HepG2 (cell line): ENCODE measurements around the gene MUL1. TPM values are rescaled to one million over a fixed set of nuclear protein-coding genes. Genes with fewer than 3 reads are reported as not detected.

Experiments
- ASH2L ChIP-seq: fragments of 300-600, 200-600 bp; sonication (generic); IDR thresholded peaks from 2 replicates; pipeline ENCODE4 v1.7.0; 2017; ENCODE audit warnings: low read depth, mild to moderate bottlenecking, moderate library complexity, mixed read lengths, low read length; ENCODE audit not compliant: insufficient read length
- ATM ChIP-seq: fragments of 450-650 bp; IDR thresholded peaks from 2 replicates; pipeline ENCODE4 v1.7.1; 2017; ENCODE audit warnings: mild to moderate bottlenecking, borderline replicate concordance
- DR1 ChIP-seq: sonication (generic); formaldehyde crosslinking; IDR thresholded peaks from 2 replicates; pipeline ENCODE4 v1.8.0; 2021; ENCODE audit warnings: mild to moderate bottlenecking, missing genetic modification reagents, inconsistent platforms
- FOXO4 ChIP-seq: sonication (generic); formaldehyde crosslinking; conservative IDR thresholded peaks from 2 replicates; pipeline ENCODE4 v1.8.1; 2023; ENCODE audit warnings: missing genetic modification reagents
- GPN1 ChIP-seq: sonication (generic); formaldehyde crosslinking; IDR thresholded peaks from 2 replicates; pipeline ENCODE4 v1.5.1; 2020; ENCODE audit warnings: missing genetic modification reagents, borderline replicate concordance
- JUNB ChIP-seq: sonication (generic); formaldehyde crosslinking; IDR thresholded peaks from 2 replicates; pipeline ENCODE4 v1.8.0; 2022; ENCODE audit warnings: missing genetic modification reagents, mild to moderate bottlenecking, borderline replicate concordance
- KLF6 ChIP-seq: IDR thresholded peaks from 2 replicates; pipeline ENCODE4 v1.8.0; 2016; ENCODE audit warnings: missing biosample characterization, missing genetic modification reagents
- PLRG1 ChIP-seq: fragments of 450-650 bp; conservative IDR thresholded peaks from 2 replicates; pipeline ENCODE4 v1.6.1; 2016
- TBP ChIP-seq: sonication (generic); formaldehyde crosslinking; IDR thresholded peaks from 2 replicates; pipeline ENCODE4 v1.5.0; 2020; ENCODE audit warnings: missing genetic modification reagents
- TMF1 ChIP-seq: sonication (generic); formaldehyde crosslinking; IDR thresholded peaks from 2 replicates; pipeline ENCODE4 v1.8.1; 2022; ENCODE audit warnings: low read depth, missing genetic modification reagents
- ZNF326 ChIP-seq: sonication (generic); formaldehyde crosslinking; IDR thresholded peaks from 2 replicates; pipeline ENCODE4 v1.4.0; 2020; ENCODE audit warnings: missing genetic modification reagents, borderline replicate concordance
- ZNF343 ChIP-seq: sonication (generic); formaldehyde crosslinking; IDR thresholded peaks from 2 replicates; pipeline ENCODE4 v1.4.0; 2020; ENCODE audit warnings: mild to moderate bottlenecking, missing genetic modification reagents
- ZNF549 ChIP-seq: sonication (generic); formaldehyde crosslinking; IDR thresholded peaks from 2 replicates; pipeline ENCODE4 v1.5.0; 2020; ENCODE audit warnings: missing genetic modification reagents
- ZNF687 ChIP-seq: sonication (generic); formaldehyde crosslinking; IDR thresholded peaks from 2 replicates; pipeline ENCODE4 v1.5.1; 2020; ENCODE audit warnings: mild to moderate bottlenecking, missing genetic modification reagents, moderate library complexity
- ZSCAN21 ChIP-seq: sonication (generic); formaldehyde crosslinking; IDR thresholded peaks from 2 replicates; pipeline ENCODE4 v1.8.0; 2022; ENCODE audit warnings: mild to moderate bottlenecking, missing genetic modification reagents, moderate library complexity, borderline replicate concordance
- ZSCAN31 ChIP-seq: sonication (generic); formaldehyde crosslinking; IDR thresholded peaks from 2 replicates; pipeline ENCODE4 v1.5.0; 2020; ENCODE audit warnings: low read depth, mild to moderate bottlenecking, missing genetic modification reagents
- polyA plus RNA-seq, 8 experiments: library from polyadenylated mRNA; depleted of rRNA in 3 of 8; stranded (reverse) in 7 of 8; unstranded in 1 of 8; fragments of >200 nt; fragmentation: Illumina TruSeq in 4 of 8; extraction: Trizol in 4 of 8; gene quantifications; 2 replicates each; pipeline versions ENCODE4 v1.2.1 to v1.2.3, GENCODE V29; 2011 to 2016; ENCODE audit warnings: low read depth in 4 of 8, missing spikeins in 1 of 8, mixed read lengths in 1 of 8; ENCODE audit not compliant: insufficient read depth in 1 of 8
- total RNA-seq, 5 experiments: library from RNA; depleted of rRNA; stranded (reverse); fragments of >200 nt; fragmentation: Illumina TruSeq; extraction: Trizol; gene quantifications; 2 replicates each; pipeline ENCODE4 v1.2.3, GENCODE V29; 2016; ENCODE audit warnings: low read depth in 1 of 5
- TF ChIP-seq, protein P1 (sequence below): sonication (generic); formaldehyde crosslinking; IDR thresholded peaks from 2 replicates; pipeline ENCODE4 v1.4.0; 2020; ENCODE audit warnings: missing genetic modification reagents
- TF ChIP-seq, protein P2 (sequence below): IDR thresholded peaks from 2 replicates; pipeline ENCODE4 v1.6.1; 2016
- TF ChIP-seq, protein P3 (sequence below): sonication (generic); formaldehyde crosslinking; IDR thresholded peaks from 2 replicates; pipeline ENCODE4 v1.9.0; 2022; ENCODE audit warnings: low read depth, missing genetic modification reagents

The MUL1 gene
- total and polyA plus RNA-seq, 2 of the 13 experiments (the other 11 are each of a cell fraction or from before 2014, with no cell fraction given): 21.5 to 26.5 TPM

GRCh38 chr1:20484519-20485462, 23.2 kb downstream of the MUL1 start (continued):
- TF ChIP-seq KLF6 (CRISPR knock-in tag) (no peak), ZSCAN21 (0 out of 2 replicates have a peak, but pooled peaks have one; percentile 21), ATM (no peak), FOXO4 (CRISPR knock-in tag) (0 out of 2 replicates have a peak, but pooled peaks have one; percentile 52), JUNB (CRISPR knock-in tag) (no peak), PLRG1 (no peak), TMF1 (no peak), GPN1 (CRISPR knock-in tag) (no peak), ZNF343 (CRISPR knock-in tag) (no peak), ZNF687 (CRISPR knock-in tag) (no peak), TBP (CRISPR knock-in tag) (no peak), ZNF326 (CRISPR knock-in tag) (no peak), DR1 (no peak), ZSCAN31 (CRISPR knock-in tag) (no peak; the same call in 1 of the 2 replicates), ASH2L (no peak), ZNF549 (no peak)
- TF ChIP-seq, protein P1, sequence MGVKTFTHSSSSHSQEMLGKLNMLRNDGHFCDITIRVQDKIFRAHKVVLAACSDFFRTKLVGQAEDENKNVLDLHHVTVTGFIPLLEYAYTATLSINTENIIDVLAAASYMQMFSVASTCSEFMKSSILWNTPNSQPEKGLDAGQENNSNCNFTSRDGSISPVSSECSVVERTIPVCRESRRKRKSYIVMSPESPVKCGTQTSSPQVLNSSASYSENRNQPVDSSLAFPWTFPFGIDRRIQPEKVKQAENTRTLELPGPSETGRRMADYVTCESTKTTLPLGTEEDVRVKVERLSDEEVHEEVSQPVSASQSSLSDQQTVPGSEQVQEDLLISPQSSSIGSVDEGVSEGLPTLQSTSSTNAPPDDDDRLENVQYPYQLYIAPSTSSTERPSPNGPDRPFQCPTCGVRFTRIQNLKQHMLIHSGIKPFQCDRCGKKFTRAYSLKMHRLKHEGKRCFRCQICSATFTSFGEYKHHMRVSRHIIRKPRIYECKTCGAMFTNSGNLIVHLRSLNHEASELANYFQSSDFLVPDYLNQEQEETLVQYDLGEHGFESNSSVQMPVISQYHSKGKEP (CRISPR knock-in tag): no peak
- TF ChIP-seq, protein P2, sequence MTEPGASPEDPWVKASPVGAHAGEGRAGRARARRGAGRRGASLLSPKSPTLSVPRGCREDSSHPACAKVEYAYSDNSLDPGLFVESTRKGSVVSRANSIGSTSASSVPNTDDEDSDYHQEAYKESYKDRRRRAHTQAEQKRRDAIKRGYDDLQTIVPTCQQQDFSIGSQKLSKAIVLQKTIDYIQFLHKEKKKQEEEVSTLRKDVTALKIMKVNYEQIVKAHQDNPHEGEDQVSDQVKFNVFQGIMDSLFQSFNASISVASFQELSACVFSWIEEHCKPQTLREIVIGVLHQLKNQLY: no peak
- TF ChIP-seq, protein P3, sequence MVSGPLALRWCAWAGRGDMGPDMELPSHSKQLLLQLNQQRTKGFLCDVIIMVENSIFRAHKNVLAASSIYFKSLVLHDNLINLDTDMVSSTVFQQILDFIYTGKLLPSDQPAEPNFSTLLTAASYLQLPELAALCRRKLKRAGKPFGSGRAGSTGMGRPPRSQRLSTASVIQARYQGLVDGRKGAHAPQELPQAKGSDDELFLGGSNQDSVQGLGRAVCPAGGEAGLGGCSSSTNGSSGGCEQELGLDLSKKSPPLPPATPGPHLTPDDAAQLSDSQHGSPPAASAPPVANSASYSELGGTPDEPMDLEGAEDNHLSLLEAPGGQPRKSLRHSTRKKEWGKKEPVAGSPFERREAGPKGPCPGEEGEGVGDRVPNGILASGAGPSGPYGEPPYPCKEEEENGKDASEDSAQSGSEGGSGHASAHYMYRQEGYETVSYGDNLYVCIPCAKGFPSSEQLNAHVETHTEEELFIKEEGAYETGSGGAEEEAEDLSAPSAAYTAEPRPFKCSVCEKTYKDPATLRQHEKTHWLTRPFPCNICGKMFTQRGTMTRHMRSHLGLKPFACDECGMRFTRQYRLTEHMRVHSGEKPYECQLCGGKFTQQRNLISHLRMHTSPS: no peak
